Measurements from ENCODE around the gene SLC1A7.

DNA sequence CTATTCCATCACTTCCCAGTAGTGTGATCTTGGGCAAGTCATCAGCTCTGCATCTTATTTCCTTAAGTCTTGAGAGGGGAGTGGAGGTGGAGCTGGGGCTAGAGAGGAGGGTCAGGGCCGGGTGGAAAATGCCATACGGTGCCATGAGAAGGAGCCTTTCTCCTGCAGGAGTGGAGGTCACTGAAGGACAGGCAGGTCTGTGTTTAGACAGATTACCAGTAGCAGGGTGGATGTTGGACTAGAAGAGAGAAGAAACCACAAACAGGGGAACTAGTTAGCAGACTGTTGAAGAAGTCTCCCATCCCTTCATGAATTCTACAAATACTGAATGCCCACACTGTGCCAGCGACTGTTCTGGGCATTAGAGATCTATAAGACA lies 40.3 kb upstream of the SLC1A7 start:
- TF ChIP-seq, protein P1, sequence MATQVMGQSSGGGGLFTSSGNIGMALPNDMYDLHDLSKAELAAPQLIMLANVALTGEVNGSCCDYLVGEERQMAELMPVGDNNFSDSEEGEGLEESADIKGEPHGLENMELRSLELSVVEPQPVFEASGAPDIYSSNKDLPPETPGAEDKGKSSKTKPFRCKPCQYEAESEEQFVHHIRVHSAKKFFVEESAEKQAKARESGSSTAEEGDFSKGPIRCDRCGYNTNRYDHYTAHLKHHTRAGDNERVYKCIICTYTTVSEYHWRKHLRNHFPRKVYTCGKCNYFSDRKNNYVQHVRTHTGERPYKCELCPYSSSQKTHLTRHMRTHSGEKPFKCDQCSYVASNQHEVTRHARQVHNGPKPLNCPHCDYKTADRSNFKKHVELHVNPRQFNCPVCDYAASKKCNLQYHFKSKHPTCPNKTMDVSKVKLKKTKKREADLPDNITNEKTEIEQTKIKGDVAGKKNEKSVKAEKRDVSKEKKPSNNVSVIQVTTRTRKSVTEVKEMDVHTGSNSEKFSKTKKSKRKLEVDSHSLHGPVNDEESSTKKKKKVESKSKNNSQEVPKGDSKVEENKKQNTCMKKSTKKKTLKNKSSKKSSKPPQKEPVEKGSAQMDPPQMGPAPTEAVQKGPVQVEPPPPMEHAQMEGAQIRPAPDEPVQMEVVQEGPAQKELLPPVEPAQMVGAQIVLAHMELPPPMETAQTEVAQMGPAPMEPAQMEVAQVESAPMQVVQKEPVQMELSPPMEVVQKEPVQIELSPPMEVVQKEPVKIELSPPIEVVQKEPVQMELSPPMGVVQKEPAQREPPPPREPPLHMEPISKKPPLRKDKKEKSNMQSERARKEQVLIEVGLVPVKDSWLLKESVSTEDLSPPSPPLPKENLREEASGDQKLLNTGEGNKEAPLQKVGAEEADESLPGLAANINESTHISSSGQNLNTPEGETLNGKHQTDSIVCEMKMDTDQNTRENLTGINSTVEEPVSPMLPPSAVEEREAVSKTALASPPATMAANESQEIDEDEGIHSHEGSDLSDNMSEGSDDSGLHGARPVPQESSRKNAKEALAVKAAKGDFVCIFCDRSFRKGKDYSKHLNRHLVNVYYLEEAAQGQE (IDR thresholded peaks at IDR 0.05; ENCODE audit: unreplicated experiment), result no peak
- TF ChIP-seq EZH2phosphoT487 (IDR thresholded peaks at IDR 0.05; ENCODE audit: unreplicated experiment) (no peak), POLR2AphosphoS5 (IDR thresholded peaks at IDR 0.05; ENCODE audit: low read depth) (no peak), EZH2 (IDR thresholded peaks at IDR 0.05; ENCODE audit: low read depth, unreplicated experiment) (no peak)
- TF ChIP-seq, protein P2, sequence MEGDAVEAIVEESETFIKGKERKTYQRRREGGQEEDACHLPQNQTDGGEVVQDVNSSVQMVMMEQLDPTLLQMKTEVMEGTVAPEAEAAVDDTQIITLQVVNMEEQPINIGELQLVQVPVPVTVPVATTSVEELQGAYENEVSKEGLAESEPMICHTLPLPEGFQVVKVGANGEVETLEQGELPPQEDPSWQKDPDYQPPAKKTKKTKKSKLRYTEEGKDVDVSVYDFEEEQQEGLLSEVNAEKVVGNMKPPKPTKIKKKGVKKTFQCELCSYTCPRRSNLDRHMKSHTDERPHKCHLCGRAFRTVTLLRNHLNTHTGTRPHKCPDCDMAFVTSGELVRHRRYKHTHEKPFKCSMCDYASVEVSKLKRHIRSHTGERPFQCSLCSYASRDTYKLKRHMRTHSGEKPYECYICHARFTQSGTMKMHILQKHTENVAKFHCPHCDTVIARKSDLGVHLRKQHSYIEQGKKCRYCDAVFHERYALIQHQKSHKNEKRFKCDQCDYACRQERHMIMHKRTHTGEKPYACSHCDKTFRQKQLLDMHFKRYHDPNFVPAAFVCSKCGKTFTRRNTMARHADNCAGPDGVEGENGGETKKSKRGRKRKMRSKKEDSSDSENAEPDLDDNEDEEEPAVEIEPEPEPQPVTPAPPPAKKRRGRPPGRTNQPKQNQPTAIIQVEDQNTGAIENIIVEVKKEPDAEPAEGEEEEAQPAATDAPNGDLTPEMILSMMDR (conservative IDR thresholded peaks at IDR 0.05; ENCODE audit: low read depth in 2 of 2), result no peak
